K562 (cell line): ENCODE results near the gene COQ9. TPM values are rescaled to one million over a fixed set of nuclear protein-coding genes. Genes with fewer than 3 reads are reported as not detected.

Source experiments
- ATAC-seq: fragments of 200-7000 bp; cut with Tn5 transposase; 3 replicates; pipeline ENCODE4 v1.9.1; 2020; ENCODE audit warnings: moderate library complexity
- BruUV-seq: library from RNA; stranded (reverse); fragments of 400-500 nt; replicated peaks from 2 replicates; lab custom pipeline; 2021; lab: Mats Ljungman, UMichigan
- CTCF ChIA-PET: fragments of 300-600 bp; formaldehyde crosslinking; extraction: SDS; loops from one replicate; lab custom pipeline; 2021; ENCODE audit warnings: low intra/inter-chr PET ratio; lab: Yijun Ruan, JAX
- POLR2A ChIA-PET: fragments of 300-600, 350-650 bp; sonication (Branson Sonifier 250); formaldehyde crosslinking; extraction: SDS; loops from one replicate; lab custom pipeline; 2021; ENCODE audit warnings: antibody characterized with exemption, inconsistent platforms; lab: Yijun Ruan, JAX
- DNase-seq, 4 experiments: peaks; one replicate each; pipeline versions ENCODE4 v3.0.0 to v3.0.0-alpha.2; 2011 to 2018; ENCODE audit warnings: low spot score in 3 of 4, mixed read lengths in 3 of 4; ENCODE audit errors: extremely low read depth in 1 of 4
- FAIRE-seq: peaks from 2 replicates; lab custom pipeline; 2011; peaks lifted over from hg19 to GRCh38; lab: Jason Lieb, UNC
- H2AFZ ChIP-seq: 2 replicates; pipeline ENCODE4 v1.6.0; 2011; ENCODE audit warnings: low read depth, low read length, control low read depth, inconsistent platforms
- H3K27ac ChIP-seq: fragments of 200-600 bp; 3 replicates; pipeline ENCODE4 v1.8.0; 2011; ENCODE audit warnings: low read depth, mild to moderate bottlenecking, control low read depth, inconsistent platforms, low read length, moderate library complexity, mixed read lengths; ENCODE audit errors: extremely low read depth
- H3K27me3 ChIP-seq, 2 experiments: fragments of 300-600 bp in 1 of 2; 2 replicates in 1 of 2; 3 replicates in 1 of 2; pipeline versions ENCODE4 v1.6.0 to v1.8.0; 2011; ENCODE audit warnings: inconsistent platforms in 2 of 2, low read length in 2 of 2, mild to moderate bottlenecking in 1 of 2, mixed read lengths in 1 of 2, moderate library complexity in 1 of 2; ENCODE audit not compliant: control insufficient read depth in 2 of 2, insufficient read depth in 2 of 2
- H3K36me3 ChIP-seq: fragments of 300-600 bp; 3 replicates; pipeline ENCODE4 v1.8.0; 2011; ENCODE audit warnings: mild to moderate bottlenecking, low read length, inconsistent platforms; ENCODE audit not compliant: control insufficient read depth, insufficient read depth
- H3K4me1 ChIP-seq, 2 experiments: fragments of 200-600 bp in 1 of 2; replicated peaks in 1 of 2; 2 replicates in 1 of 2; 3 replicates in 1 of 2; pipeline versions ENCODE4 v1.5.1 to v1.8.0; 2011; ENCODE audit warnings: inconsistent platforms in 2 of 2, low read length in 2 of 2, mild to moderate bottlenecking in 1 of 2, mixed read lengths in 1 of 2, moderate library complexity in 1 of 2; ENCODE audit not compliant: control insufficient read depth in 2 of 2, insufficient read depth in 2 of 2
- H3K4me2 ChIP-seq: 2 replicates; pipeline ENCODE4 v1.6.1; 2011; ENCODE audit warnings: low read length, control low read depth, inconsistent platforms, mixed read lengths; ENCODE audit not compliant: insufficient read depth
- H3K4me3 ChIP-seq: fragments of 200-600 bp; sonication (generic), shearing (Covaris generic); 2 replicates; pipeline ENCODE4 v1.5.1; 2016; ENCODE audit warnings: control low read depth, inconsistent platforms
- H3K79me2 ChIP-seq: fragments of 200-600 bp; 3 replicates; pipeline ENCODE4 v1.8.0; 2011; ENCODE audit warnings: low read length, inconsistent platforms; ENCODE audit not compliant: control insufficient read depth, insufficient read depth
- H3K9ac ChIP-seq, 2 experiments: 2 replicates each; pipeline versions ENCODE4 v1.6.0 to v1.6.1; 2011; ENCODE audit warnings: low read depth in 2 of 2, low read length in 2 of 2, control low read depth in 1 of 2, inconsistent platforms in 1 of 2, mild to moderate bottlenecking in 1 of 2, mixed read lengths in 1 of 2; ENCODE audit not compliant: insufficient read depth in 1 of 2
- H3K9me1 ChIP-seq: one replicate; pipeline ENCODE4 v1.6.0; 2011; ENCODE audit warnings: inconsistent platforms, mild to moderate bottlenecking, low read length, moderate library complexity; ENCODE audit not compliant: control insufficient read depth, insufficient read depth
- H3K9me3 ChIP-seq: replicated peaks from 2 replicates; pipeline ENCODE4 v1.5.1; 2011; ENCODE audit warnings: low read depth, low read length, inconsistent platforms; ENCODE audit not compliant: control insufficient read depth, insufficient read depth
- H4K20me1 ChIP-seq: replicated peaks from 2 replicates; pipeline ENCODE4 v1.6.1; 2011; ENCODE audit warnings: low read length, inconsistent platforms, mixed read lengths; ENCODE audit not compliant: control insufficient read depth, insufficient read depth
- NFRKB ChIP-seq: fragments of 450-650 bp; IDR thresholded peaks from 2 replicates; pipeline ENCODE4 v1.6.1; 2016; ENCODE audit warnings: low read depth
- PCBP1 ChIP-seq: fragments of 200-400 bp; formaldehyde crosslinking; IDR thresholded peaks from 2 replicates; pipeline ENCODE4 v1.6.1; 2018; ENCODE audit warnings: mild to moderate bottlenecking, low read depth, low read length; ENCODE audit not compliant: poor library complexity, severe bottlenecking
- SMARCC2 ChIP-seq: fragments of 450-650 bp; IDR thresholded peaks from 2 replicates; pipeline ENCODE4 v1.6.1; 2017; ENCODE audit warnings: antibody characterized with exemption, moderate library complexity, mild to moderate bottlenecking, low read depth
- SMC3 ChIP-seq: conservative IDR thresholded peaks from 2 replicates; pipeline ENCODE4 v1.6.1; 2011; ENCODE audit warnings: low read depth, low read length, improper control_type of control experiment; ENCODE audit not compliant: insufficient read depth
- WGBS: fragments of 100-300 bp; shearing (Covaris generic); methylation state at CpG from one replicate; pipeline ENCODE4 v1.1.6; 2016; ENCODE audit warnings: low coverage, mixed read lengths; ENCODE audit not compliant: insufficient coverage; ENCODE audit errors: missing lambda C conversion rate; 5-methylcytosine and 5-hydroxymethylcytosine counted together
- in situ Hi-C: fragments of 300-500 bp; cut with MboI; formaldehyde crosslinking; loops from 4 replicates; pipeline ENCODE4 v1.15.0; 2018; ENCODE audit warnings: inconsistent platforms, mixed read lengths
- intact Hi-C: fragments of 100-400 bp; cut with micrococcal nuclease; formaldehyde crosslinking; loops from 2 replicates; pipeline ENCODE4 v1.14.2; 2022
- polyA plus RNA-seq, 8 experiments: library from polyadenylated mRNA; depleted of rRNA in 4 of 8; stranded (reverse) in 5 of 8; unstranded in 3 of 8; fragments of >200 nt; fragmentation: Nextera tagmentation in 2 of 8; fragmentation: Illumina TruSeq in 1 of 8; extraction: Ambion mirVana in 2 of 8; extraction: Trizol in 1 of 8; gene quantifications; 2 replicates each; pipeline versions ENCODE4 v1.2.1 to v1.2.3, GENCODE V29; 2011 to 2014; ENCODE audit warnings: inconsistent platforms in 1 of 8, missing spikeins in 1 of 8
- total RNA-seq, 7 experiments: library from RNA; depleted of rRNA in 6 of 7; stranded (reverse); fragments of >200 nt in 6 of 7; fragmentation: Illumina TruSeq in 2 of 7; extraction: Trizol in 2 of 7; gene quantifications; 2 replicates each; pipeline versions ENCODE4 v1.2.1 to v1.2.3, GENCODE V29; 2011 to 2021; ENCODE audit warnings: low replicate concordance in 1 of 7

Gene COQ9
- total and polyA plus RNA-seq, 9 of the 15 experiments (the other 6 are each of a cell fraction or from before 2014, with no cell fraction given), result 35.0 to 139 (median 71.4) TPM

DNA sequence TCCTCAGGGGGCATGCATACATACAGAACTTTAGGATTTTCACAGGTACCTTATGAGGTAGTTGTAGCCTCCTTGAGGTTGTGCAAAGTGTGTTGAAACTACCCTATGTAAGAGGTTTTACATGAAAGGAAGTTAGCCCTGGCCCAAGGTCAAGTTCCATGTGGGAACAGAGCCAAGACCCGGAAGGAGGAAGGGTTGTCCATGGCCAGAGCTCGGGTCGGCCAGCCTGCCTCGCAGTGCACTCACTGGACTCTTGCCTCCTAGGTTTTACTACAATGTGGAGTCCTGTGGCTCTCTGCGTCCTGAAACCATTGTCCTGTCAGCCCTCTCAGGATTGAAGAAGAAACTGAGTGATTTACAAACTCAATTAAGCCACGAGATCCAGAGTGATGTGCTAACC is 23.4 kb downstream of the COQ9 start (continued):
- no peak for TF ChIP-seq NFRKB
- TF ChIP-seq SMARCC2, result no peak
- TF ChIP-seq PCBP1, result no peak

DNA sequence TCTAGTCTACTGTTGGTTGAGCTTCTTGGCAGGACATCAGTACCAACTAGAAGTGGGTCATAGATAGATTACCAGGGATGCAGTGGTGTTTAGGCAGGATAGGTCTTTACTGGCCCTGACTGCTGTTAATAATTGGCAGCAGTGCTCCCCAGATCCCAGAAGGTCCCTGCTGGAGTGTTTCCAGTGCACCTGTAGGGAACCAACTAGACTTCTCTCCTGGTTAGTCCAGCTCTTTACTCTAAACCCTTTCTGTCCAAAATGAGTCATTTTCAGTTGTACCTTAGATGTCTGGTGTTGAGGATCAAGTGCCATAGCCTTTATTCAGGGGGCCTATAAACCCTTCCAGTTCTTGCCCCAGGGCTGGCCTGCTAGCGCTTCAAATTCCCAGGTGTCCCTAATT is 23.9 kb downstream of the COQ9 start:
- H3K4me2 ChIP-seq, result no peak overlapping the region
- H3K27me3 ChIP-seq, result no peaks in the 10 kb centered on the region
- 0 out of 2 replicates have a peak, but pooled peaks cover 4% of the 10 kb centered on the region for H4K20me1 ChIP-seq
- peaks cover 3% of the 10 kb centered on the region for H3K9me1 ChIP-seq
- no peak for FAIRE-seq
- ChIA-PET CTCF (interaction anchor here (0.6 kb wide), 1 partner anchor 893 kb away, joined by 3 read pairs; no protein-coding TSS in a partner anchor), POLR2A (interaction anchor here (1.1 to 1.5 kb wide), 5 partner anchors 9 to 170 kb away, joined by 3 to 7 read pairs (median 3); partner anchors contain the start of genes ADGRG5, CIAPIN1, COQ9 and POLR2C)
- intact Hi-C loops, result no loop called here
- no peak for ATAC-seq
- no peak for DNase-seq
- no peak overlapping the region for H2AFZ ChIP-seq
- peaks cover 3 to 13% of the 10 kb centered on the region in 2 experiments; a peak in 4 of 5 replicates for H3K4me1 ChIP-seq
- H3K27ac ChIP-seq, result no peak overlapping the region
- no peak overlapping the region for H3K4me3 ChIP-seq
- 100% methylated on average over 1 of the region's 1 CpG for WGBS
- in situ Hi-C loops, result no loop called here
- TF ChIP-seq SMC3, result no peak
- TSS peak; percentile 24 for BruUV-seq
- no peaks in the 10 kb centered on the region for H3K9me3 ChIP-seq
- no peak overlapping the region for H3K9ac ChIP-seq
- peaks cover 76% of the 10 kb centered on the region for H3K36me3 ChIP-seq
- H3K79me2 ChIP-seq, result no peaks in the 10 kb centered on the region
